Body of pancreas (tissue), 4 donors: Measurements from ENCODE around the gene FAM193A.

ENCODE experiments used
- CTCF ChIP-seq, 7 experiments: fragments of 450-650 bp in 4 of 7; fragments of 200-600 bp in 3 of 7; sonication (generic) in 3 of 7; IDR thresholded peaks; one replicate each; pipeline ENCODE4 v1.5.1; 2016 to 2019; ENCODE audit warnings: antibody characterized with exemption in 7 of 7
- POLR2A ChIP-seq, 3 donors: fragments of 450-650 bp; IDR thresholded peaks; one replicate each; pipeline ENCODE4 v1.6.1; 2016; ENCODE audit warnings: antibody characterized with exemption in 3 of 3, mild to moderate bottlenecking in 2 of 3

DNA sequence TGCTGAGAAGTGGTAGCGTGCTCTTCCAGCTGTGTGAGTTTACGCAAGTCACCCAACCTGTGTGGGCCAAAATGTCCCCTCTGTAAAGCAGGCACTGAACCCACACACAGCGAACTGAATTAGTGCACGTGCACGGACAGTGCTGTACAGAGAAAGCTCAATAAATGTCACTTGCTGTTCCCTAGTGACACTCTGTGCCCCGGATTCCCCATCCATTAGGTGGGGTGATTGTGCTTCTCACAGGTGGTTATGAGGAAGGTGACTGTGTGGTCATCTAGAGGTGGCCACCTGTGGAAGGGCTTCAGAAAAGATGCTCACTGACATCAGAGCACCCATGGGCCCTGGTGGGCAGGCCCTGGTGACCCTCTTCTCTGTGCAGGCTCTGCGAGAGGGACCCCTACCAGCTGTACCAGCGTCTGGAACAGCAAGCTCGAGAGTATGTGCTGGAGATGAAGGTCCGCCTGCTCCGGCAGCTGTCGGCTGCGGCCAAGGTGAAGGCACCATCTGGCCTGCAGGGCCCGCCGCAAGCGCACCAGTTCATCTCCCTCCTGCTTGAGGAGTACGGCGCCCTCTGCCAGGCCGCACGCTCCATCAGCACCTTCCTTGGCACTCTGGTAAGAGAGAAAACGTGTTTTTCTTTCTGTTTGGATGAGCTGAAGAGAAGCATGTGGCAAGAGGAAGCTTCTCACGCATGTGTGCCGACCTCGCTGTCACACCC, 94.3 kb downstream of the FAM193A start:
- TF ChIP-seq CTCF (IDR thresholded peaks at IDR 0.05) = no peak
- no peak for TF ChIP-seq POLR2A (IDR thresholded peaks at IDR 0.05)
